GM23338 (cell line): ENCODE data around the gene HMGCLL1. TPM values are rescaled to one million over a fixed set of nuclear protein-coding genes. Genes with fewer than 3 reads are reported as not detected.

Experiments used
- ATAC-seq: fragments of 200-7000 bp; cut with Tn5 transposase; 3 replicates; pipeline ENCODE4 v1.9.1; 2020
- DNase-seq: peaks from one replicate; pipeline ENCODE4 v3.0.0-alpha.2; 2015; ENCODE audit warnings: low spot score
- H2AFZ ChIP-seq: fragments of 200-600 bp; sonication (generic); 2 replicates; pipeline ENCODE4 v1.8.0; 2016; ENCODE audit warnings: antibody characterized with exemption, mild to moderate bottlenecking, moderate library complexity
- H3F3A ChIP-seq: fragments of 200-600 bp; sonication (generic); replicated peaks from 2 replicates; pipeline ENCODE4 v1.8.0; 2017; ENCODE audit warnings: antibody characterized with exemption, mixed run types, low read depth
- H3K27ac ChIP-seq: fragments of 200-600 bp; sonication (generic); 2 replicates; pipeline ENCODE4 v1.6.1; 2016; ENCODE audit warnings: low read depth
- H3K27me3 ChIP-seq: fragments of 200-600 bp; sonication (generic); 2 replicates; pipeline ENCODE4 v1.8.0; 2016; ENCODE audit warnings: mild to moderate bottlenecking, mixed run types, moderate library complexity; ENCODE audit not compliant: insufficient read depth
- H3K36me3 ChIP-seq: fragments of 200-600 bp; sonication (generic); 2 replicates; pipeline ENCODE4 v1.8.0; 2016; ENCODE audit warnings: mild to moderate bottlenecking; ENCODE audit not compliant: insufficient read depth
- H3K4me1 ChIP-seq: fragments of 200-600 bp; sonication (generic); 2 replicates; pipeline ENCODE4 v1.8.0; 2016; ENCODE audit warnings: mild to moderate bottlenecking, moderate library complexity; ENCODE audit not compliant: insufficient read depth
- H3K4me2 ChIP-seq: fragments of 200-600 bp; sonication (generic); 2 replicates; pipeline ENCODE4 v1.7.1; 2017; ENCODE audit warnings: mixed run types
- H3K4me3 ChIP-seq: fragments of 200-600 bp; sonication (generic); 2 replicates; pipeline ENCODE4 v1.6.1; 2016; ENCODE audit warnings: mixed run types
- H3K79me2 ChIP-seq: fragments of 200-600 bp; sonication (generic); replicated peaks from 2 replicates; pipeline ENCODE4 v1.8.0; 2017; ENCODE audit warnings: mild to moderate bottlenecking; ENCODE audit not compliant: insufficient read depth
- H3K9me2 ChIP-seq: fragments of 200-600 bp; sonication (generic); 2 replicates; pipeline ENCODE4 v1.8.0; 2017; ENCODE audit not compliant: insufficient read depth
- H4K20me1 ChIP-seq: fragments of 200-600 bp; sonication (generic); replicated peaks from 2 replicates; pipeline ENCODE4 v1.8.0; 2017; ENCODE audit warnings: mild to moderate bottlenecking; ENCODE audit not compliant: insufficient read depth
- H3K27ac Mint-ChIP-seq: 2 replicates; pipeline ENCODE4 v1.8.0; 2020; ENCODE audit warnings: inconsistent platforms, mild to moderate bottlenecking, moderate library complexity, mixed read lengths
- H3K27me3 Mint-ChIP-seq: 3 replicates; pipeline ENCODE4 v1.8.0; 2022; ENCODE audit warnings: low read depth, mild to moderate bottlenecking, moderate library complexity, mixed read lengths, inconsistent platforms; ENCODE audit not compliant: insufficient read depth, poor library complexity
- H3K36me3 Mint-ChIP-seq: 3 replicates; pipeline ENCODE4 v1.8.0; 2021; ENCODE audit warnings: low read depth, mild to moderate bottlenecking, inconsistent platforms, moderate library complexity, mixed read lengths
- H3K4me1 Mint-ChIP-seq: 3 replicates; pipeline ENCODE4 v1.8.0; 2020; ENCODE audit warnings: mild to moderate bottlenecking, inconsistent platforms, mixed read lengths
- H3K4me3 Mint-ChIP-seq: 3 replicates; pipeline ENCODE4 v1.8.0; 2021; ENCODE audit warnings: moderate library complexity, mild to moderate bottlenecking, inconsistent platforms, mixed read lengths
- H3K9me3 Mint-ChIP-seq: 3 replicates; pipeline ENCODE4 v1.8.0; 2020; ENCODE audit warnings: moderate library complexity, mild to moderate bottlenecking, inconsistent platforms, mixed read lengths
- CREB1 ChIP-seq: fragments of 250-450 bp; sonication (Bioruptor Pico); IDR thresholded peaks from 2 replicates; pipeline ENCODE4 v1.5.0; 2020; ENCODE audit warnings: low read depth, mild to moderate bottlenecking, moderate library complexity
- CTCF ChIP-seq, 2 experiments: fragments of 200-600 bp in 1 of 2; sonication (generic) in 1 of 2; conservative IDR thresholded peaks; 2 replicates each; pipeline versions ENCODE4 v1.5.1 to v1.6.1; 2016 to 2017; ENCODE audit warnings: antibody characterized with exemption in 2 of 2, low read depth in 2 of 2, mild to moderate bottlenecking in 2 of 2, moderate library complexity in 1 of 2
- EZH2 ChIP-seq: fragments of 200-600 bp; sonication (generic); IDR thresholded peaks from one replicate; pipeline ENCODE4 v1.8.0; 2017; ENCODE audit warnings: antibody characterized with exemption, mild to moderate bottlenecking, low read depth; ENCODE audit not compliant: unreplicated experiment
- EZH2phosphoT487 ChIP-seq: fragments of 200-600 bp; sonication (generic); IDR thresholded peaks from one replicate; pipeline ENCODE4 v1.8.1; 2018; ENCODE audit warnings: antibody characterized with exemption; ENCODE audit not compliant: unreplicated experiment
- JUNB ChIP-seq: IDR thresholded peaks from one replicate; pipeline ENCODE4 v1.6.1; 2016; ENCODE audit warnings: antibody characterized with exemption; ENCODE audit not compliant: unreplicated experiment
- NANOG ChIP-seq: IDR thresholded peaks from 2 replicates; pipeline ENCODE4 v1.6.1; 2016; ENCODE audit warnings: antibody characterized with exemption, borderline replicate concordance
- STAT1 ChIP-seq: IDR thresholded peaks from one replicate; pipeline ENCODE4 v1.6.1; 2016; ENCODE audit warnings: antibody characterized with exemption; ENCODE audit not compliant: unreplicated experiment
- ZNF114 ChIP-seq: fragments of 250-450 bp; sonication (Bioruptor Pico); IDR thresholded peaks from 2 replicates; pipeline ENCODE4 v1.5.0; 2020; ENCODE audit warnings: mild to moderate bottlenecking, moderate library complexity
- ZNF331 ChIP-seq: fragments of 250-450 bp; sonication (Bioruptor Pico); IDR thresholded peaks from 2 replicates; pipeline ENCODE4 v1.5.0; 2020; ENCODE audit warnings: low read depth, mild to moderate bottlenecking, moderate library complexity
- ZNF462 ChIP-seq: fragments of 250-450 bp; sonication (Bioruptor Pico); IDR thresholded peaks from 2 replicates; pipeline ENCODE4 v1.5.0; 2020; ENCODE audit warnings: mild to moderate bottlenecking, moderate library complexity
- polyA plus RNA-seq: library from polyadenylated mRNA; unstranded; fragments of >200 nt; fragmentation: Nextera tagmentation; extraction: Ambion mirVana; gene quantifications from 2 replicates; pipeline ENCODE4 v1.2.1, GENCODE V29; 2016
- total RNA-seq: library from RNA; depleted of rRNA; stranded (reverse); fragments of >200 nt; shearing (Covaris generic); gene quantifications from 2 replicates; pipeline ENCODE4 v1.2.3, GENCODE V29; 2014
- TF ChIP-seq, protein P1 (sequence below): IDR thresholded peaks from one replicate; pipeline ENCODE4 v1.6.1; 2018; ENCODE audit warnings: antibody characterized with exemption; ENCODE audit not compliant: unreplicated experiment

Gene HMGCLL1
- total and polyA plus RNA-seq, 2 experiments from 2014 or later = 0.24 TPM; not detected in 1

DNA sequence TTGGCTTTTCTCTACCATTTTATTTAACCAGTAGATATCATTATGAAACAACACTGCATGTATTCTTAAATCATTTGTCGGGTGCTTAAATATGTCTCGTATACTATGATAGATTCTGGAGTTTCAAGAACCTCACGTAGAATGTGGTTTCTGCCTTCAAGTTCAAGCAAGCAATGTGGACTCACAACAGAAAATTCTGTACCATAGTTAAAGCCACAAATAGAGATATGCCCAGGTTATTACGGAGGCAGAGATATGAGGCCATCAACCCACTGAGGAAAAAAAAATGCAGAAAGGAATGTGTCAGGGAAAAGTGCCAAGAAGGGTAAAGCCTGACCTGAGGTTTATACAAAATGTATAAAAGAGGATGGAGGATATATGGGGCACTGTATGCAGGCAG, 141.9 kb downstream of the HMGCLL1 start:
- no peak overlapping the region for H2AFZ ChIP-seq
- H3K4me3 ChIP-seq = no peak overlapping the region
- no peaks in the 10 kb centered on the region for H3K27me3 ChIP-seq
- TF ChIP-seq STAT1 (no peak), EZH2 (no peak), EZH2phosphoT487 (no peak), ZNF114 (CRISPR knock-in tag) (no peak), CREB1 (no peak), ZNF462 (CRISPR knock-in tag) (no peak), JUNB (no peak), ZNF331 (CRISPR knock-in tag) (no peak), CTCF (conservative IDR thresholded peaks at IDR 0.05; ENCODE audit: low read depth in 2 of 2) (no peak), NANOG (no peak)
- TF ChIP-seq, protein P1, sequence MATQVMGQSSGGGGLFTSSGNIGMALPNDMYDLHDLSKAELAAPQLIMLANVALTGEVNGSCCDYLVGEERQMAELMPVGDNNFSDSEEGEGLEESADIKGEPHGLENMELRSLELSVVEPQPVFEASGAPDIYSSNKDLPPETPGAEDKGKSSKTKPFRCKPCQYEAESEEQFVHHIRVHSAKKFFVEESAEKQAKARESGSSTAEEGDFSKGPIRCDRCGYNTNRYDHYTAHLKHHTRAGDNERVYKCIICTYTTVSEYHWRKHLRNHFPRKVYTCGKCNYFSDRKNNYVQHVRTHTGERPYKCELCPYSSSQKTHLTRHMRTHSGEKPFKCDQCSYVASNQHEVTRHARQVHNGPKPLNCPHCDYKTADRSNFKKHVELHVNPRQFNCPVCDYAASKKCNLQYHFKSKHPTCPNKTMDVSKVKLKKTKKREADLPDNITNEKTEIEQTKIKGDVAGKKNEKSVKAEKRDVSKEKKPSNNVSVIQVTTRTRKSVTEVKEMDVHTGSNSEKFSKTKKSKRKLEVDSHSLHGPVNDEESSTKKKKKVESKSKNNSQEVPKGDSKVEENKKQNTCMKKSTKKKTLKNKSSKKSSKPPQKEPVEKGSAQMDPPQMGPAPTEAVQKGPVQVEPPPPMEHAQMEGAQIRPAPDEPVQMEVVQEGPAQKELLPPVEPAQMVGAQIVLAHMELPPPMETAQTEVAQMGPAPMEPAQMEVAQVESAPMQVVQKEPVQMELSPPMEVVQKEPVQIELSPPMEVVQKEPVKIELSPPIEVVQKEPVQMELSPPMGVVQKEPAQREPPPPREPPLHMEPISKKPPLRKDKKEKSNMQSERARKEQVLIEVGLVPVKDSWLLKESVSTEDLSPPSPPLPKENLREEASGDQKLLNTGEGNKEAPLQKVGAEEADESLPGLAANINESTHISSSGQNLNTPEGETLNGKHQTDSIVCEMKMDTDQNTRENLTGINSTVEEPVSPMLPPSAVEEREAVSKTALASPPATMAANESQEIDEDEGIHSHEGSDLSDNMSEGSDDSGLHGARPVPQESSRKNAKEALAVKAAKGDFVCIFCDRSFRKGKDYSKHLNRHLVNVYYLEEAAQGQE = no peak
- Mint-ChIP-seq H3K27me3 (no peaks in the 10 kb centered on the region), H3K4me3 (no peak overlapping the region), H3K9me3 (no peaks in the 10 kb centered on the region), H3K27ac (no peak overlapping the region), H3K36me3 (no peaks in the 10 kb centered on the region), H3K4me1 (peaks cover 7% of the 10 kb centered on the region)
- no peaks in the 10 kb centered on the region for H3K79me2 ChIP-seq
- no peaks in the 10 kb centered on the region for H3K9me2 ChIP-seq
- H3K36me3 ChIP-seq = no peaks in the 10 kb centered on the region
- peaks cover 9% of the 10 kb centered on the region for H3K4me1 ChIP-seq
- H3F3A ChIP-seq = no peaks in the 10 kb centered on the region
- no peak overlapping the region for H3K27ac ChIP-seq
- ATAC-seq = no peak
- no peak overlapping the region for H3K4me2 ChIP-seq
- DNase-seq = no peak
- H4K20me1 ChIP-seq = no peaks in the 10 kb centered on the region
